Naive thymus-derived CD8-positive, alpha-beta T cell (primary cell): ENCODE results near the gene MAL. TPM values are rescaled to one million over a fixed set of nuclear protein-coding genes. Genes with fewer than 3 reads are reported as not detected.
A peak's percentile ranks its signal among the peaks of the same experiment; 100 is the strongest.

ENCODE experiments used
- ATAC-seq, 2 donors: fragments of 150-1000 bp; cut with Tn5 transposase in 1 of 2; sonication (Bioruptor Pico), chemical (Tn5 transposase) in 1 of 2; 1 replicate in 1 of 2; 2 replicates in 1 of 2; pipeline ENCODE4 v1.10.0; 2021; ENCODE audit warnings: mild to moderate bottlenecking in 2 of 2, moderate library complexity in 2 of 2
- POLR2A ChIA-PET: fragments of 350-600 bp; sonication (Branson Sonifier 250); formaldehyde crosslinking; loops from one replicate; lab custom pipeline; 2021; ENCODE audit warnings: antibody characterized with exemption; lab: Charles Lee
- DNase-seq, 10 donors: peaks; one replicate each; pipeline versions ENCODE4 v3.0.0 to v3.0.0-alpha.2; 2020 to 2022
- H3K27ac Mint-ChIP-seq, 10 donors: one replicate each; pipeline ENCODE4 v1.8.0; 2020 to 2022; ENCODE audit warnings: mild to moderate bottlenecking in 10 of 10, mixed read lengths in 10 of 10, moderate library complexity in 4 of 10, inconsistent platforms in 1 of 10
- H3K27me3 Mint-ChIP-seq, 5 donors: one replicate each; pipeline ENCODE4 v1.8.0; 2021 to 2022; ENCODE audit warnings: mixed read lengths in 5 of 5
- H3K36me3 Mint-ChIP-seq, 3 donors: one replicate each; pipeline ENCODE4 v1.8.0; 2020 to 2022; ENCODE audit warnings: mixed read lengths in 3 of 3, mild to moderate bottlenecking in 2 of 3, inconsistent platforms in 1 of 3
- H3K4me1 Mint-ChIP-seq, 4 donors: one replicate each; pipeline ENCODE4 v1.8.0; 2021 to 2022; ENCODE audit warnings: mixed read lengths in 4 of 4
- H3K4me3 Mint-ChIP-seq, 10 donors: one replicate each; pipeline ENCODE4 v1.8.0; 2020 to 2022; ENCODE audit warnings: mild to moderate bottlenecking in 10 of 10, mixed read lengths in 10 of 10, moderate library complexity in 6 of 10, inconsistent platforms in 1 of 10
- H3K9me3 Mint-ChIP-seq, 9 donors: one replicate each; pipeline ENCODE4 v1.8.0; 2020 to 2022; ENCODE audit warnings: mixed read lengths in 9 of 9, mild to moderate bottlenecking in 3 of 9, inconsistent platforms in 1 of 9, moderate library complexity in 1 of 9
- polyA plus RNA-seq, 3 donors: library from polyadenylated mRNA; unstranded; fragments of 300-500 nt; fragmentation: Illumina TruSeq; gene quantifications; one replicate each; pipeline ENCODE4 v1.2.3, GENCODE V29; 2021
- total RNA-seq, 8 experiments: library from RNA in 2 of 8; stranded (reverse) in 2 of 8; gene quantifications; one replicate each; pipeline ENCODE4 v1.2.3 and lab custom pipeline; 2021 to 2026

MAL gene
- total and polyA plus RNA-seq, 5 experiments from 2014 or later = 116 to 284 (median 158) TPM

DNA sequence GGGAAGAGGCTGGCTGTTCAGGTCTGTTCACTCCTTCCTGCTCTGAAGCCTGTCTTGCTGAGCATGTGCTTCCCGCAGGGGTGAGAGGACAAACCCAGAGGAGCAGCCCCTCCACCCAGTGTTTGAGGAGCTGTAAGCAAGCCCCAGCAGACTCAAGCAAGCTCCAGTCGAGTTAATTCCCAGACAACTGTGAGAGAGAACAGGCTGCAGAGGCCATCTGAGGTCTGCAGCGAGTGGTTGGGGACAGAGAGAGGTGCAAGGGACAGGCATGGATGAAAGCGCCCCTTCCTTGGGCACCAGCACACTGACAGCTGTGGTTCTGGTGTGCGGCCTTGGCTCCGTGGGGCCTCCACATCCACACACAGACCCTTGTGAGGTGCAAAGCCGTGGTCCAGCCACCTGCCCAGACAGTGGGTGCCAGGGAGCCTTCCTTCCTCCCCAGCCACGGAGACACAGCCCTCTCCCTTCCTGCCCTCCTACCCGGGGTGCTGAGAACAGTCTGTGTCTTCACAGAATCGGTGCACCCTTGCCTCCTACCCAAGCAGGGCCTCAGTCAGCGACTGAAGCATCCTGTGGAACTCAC lies 36.2 kb downstream of the MAL start:
- POLR2A ChIA-PET = interaction anchor here (0.7 to 20.2 kb wide), 6 partner anchors 8 to 36 kb away, joined by 3 to 537 read pairs (median 30); partner anchors contain the start of gene MAL
- DNase-seq (no peak), ATAC-seq (peak; percentile 72 to 82)
- Mint-ChIP-seq H3K4me3 (peak overlapping the region in 7 of 10 donors; percentile 6 to 77 (median 49)), H3K9me3 (no peaks in the 10 kb centered on the region), H3K27ac (peak overlapping the region; percentile 40 to 96 (median 80)), H3K36me3 (no peaks in the 10 kb centered on the region), H3K4me1 (peaks cover 24 to 43% (median 37%) of the 10 kb centered on the region in 4 donors), H3K27me3 (no peaks in the 10 kb centered on the region)

DNA sequence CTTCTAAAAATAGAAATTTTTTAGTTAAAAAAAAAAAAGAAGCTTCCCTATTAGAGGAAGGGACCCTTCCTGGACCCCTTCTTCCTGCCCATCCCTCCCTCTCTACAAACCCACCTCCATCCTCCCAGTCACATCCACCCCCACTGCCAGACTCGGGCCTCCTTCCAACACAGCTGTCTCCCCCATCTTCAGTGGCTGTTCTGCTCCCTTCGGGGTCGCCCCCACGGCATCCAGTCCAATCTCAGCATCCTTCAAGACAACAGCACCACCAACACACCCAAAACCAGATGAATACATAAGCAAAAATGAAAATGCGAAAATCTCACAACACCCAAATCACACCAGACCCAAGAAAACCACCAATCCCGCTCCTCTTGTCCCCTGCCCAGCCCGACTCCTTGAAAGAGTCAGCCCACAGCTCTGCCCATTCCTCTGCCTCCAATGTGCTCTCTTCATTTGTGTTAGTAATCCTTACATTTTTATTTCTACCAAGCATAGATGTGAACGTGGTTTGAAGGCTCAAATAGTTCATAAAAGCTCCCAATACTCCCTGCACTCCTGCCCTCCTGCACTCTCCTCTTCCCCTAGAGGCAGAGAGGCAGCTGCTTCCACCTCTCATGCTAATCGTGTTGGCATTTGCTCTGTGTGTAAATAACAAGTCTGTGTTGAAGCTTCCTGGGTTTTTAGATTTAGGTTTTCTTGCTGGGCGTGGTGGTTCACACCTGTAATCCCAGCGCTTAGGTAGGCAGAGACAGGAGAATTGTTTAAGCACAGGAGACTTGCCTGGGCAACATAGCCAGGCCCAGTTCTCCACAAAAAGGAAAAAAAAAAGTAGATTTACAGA lies 37.0 kb downstream of the MAL start:
- Mint-ChIP-seq H3K4me3 (peak overlapping the region; percentile 20 to 77 (median 59)), H3K27me3 (no peaks in the 10 kb centered on the region), H3K36me3 (no peaks in the 10 kb centered on the region), H3K9me3 (no peaks in the 10 kb centered on the region), H3K27ac (peak overlapping the region; percentile 66 to 96 (median 84)), H3K4me1 (peaks cover 24 to 40% (median 32%) of the 10 kb centered on the region in 4 donors)
- POLR2A ChIA-PET = interaction anchor here (0.8 to 20.2 kb wide), 7 partner anchors 9 to 40 kb away, joined by 3 to 537 read pairs (median 7); partner anchors contain the start of gene MAL
- DNase-seq (no peak), ATAC-seq (peak; percentile 42 to 50)

DNA sequence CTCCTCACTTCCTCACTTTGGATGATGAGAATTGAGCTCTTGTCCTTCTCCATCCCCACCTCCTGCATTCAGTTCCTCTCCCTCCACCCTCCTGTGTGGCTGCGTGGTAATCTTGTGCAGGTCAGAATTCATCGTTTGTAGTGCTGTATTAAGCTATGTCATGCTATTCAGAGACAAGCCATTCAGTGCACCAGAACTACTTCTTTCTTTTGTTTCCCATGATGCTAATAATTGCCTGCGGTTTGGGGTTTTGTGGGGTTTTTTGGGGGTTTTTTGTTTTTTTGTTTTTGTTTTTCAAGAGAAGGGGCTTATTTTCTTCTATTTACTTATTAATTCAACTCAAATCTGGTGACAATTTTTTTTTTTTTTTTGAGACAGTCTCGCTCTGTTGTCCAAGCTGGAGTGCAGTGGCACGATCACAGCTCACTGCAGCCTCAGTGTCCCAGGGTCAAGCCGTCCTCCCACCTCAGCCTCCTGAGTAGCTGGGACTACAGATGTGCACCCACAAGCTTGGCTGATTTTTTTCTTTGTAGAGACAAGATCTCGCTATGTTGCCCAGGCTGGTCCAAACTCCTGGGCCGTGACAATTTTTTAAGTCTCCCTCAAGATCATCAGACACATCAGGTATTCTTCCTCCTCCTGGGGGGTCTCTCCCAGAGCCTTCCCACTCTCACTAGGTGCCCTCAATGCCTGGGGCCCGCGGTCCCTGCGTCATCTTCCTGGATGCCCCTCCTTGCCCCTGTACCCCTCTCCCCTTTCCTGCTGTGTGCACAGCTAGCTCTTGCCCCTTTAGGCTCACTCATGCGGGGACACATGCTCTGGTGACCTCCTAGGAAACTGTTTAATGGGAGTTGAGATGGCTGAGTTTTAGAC lies 37.8 kb downstream of the MAL start:
- POLR2A ChIA-PET = interaction anchor here (1.6 to 20.2 kb wide), 6 partner anchors 9 to 41 kb away, joined by 4 to 537 read pairs (median 30); partner anchors contain the start of gene MAL
- peaks cover 0 to under 1% (median 0%) of the 10 kb centered on the region in 9 donors for H3K9me3 Mint-ChIP-seq
- ATAC-seq = no peak

GRCh38 chr2:95068256-95068655 lies 42.7 kb downstream of the MAL start:
- H3K4me3 Mint-ChIP-seq = no peak overlapping the region
- H3K4me1 Mint-ChIP-seq = peaks cover 14 to 26% (median 22%) of the 10 kb centered on the region in 4 donors
- no peak for DNase-seq

More for the DNA sequence above, 37.8 kb downstream of the MAL start:
- peak overlapping the region in 8 of 10 donors; percentile 15 to 76 (median 52) for H3K4me3 Mint-ChIP-seq
- peak overlapping the region in 9 of 10 donors; percentile 31 to 96 (median 75) for H3K27ac Mint-ChIP-seq
- H3K27me3 Mint-ChIP-seq = no peaks in the 10 kb centered on the region
- peaks cover 0 to 2% (median 0%) of the 10 kb centered on the region in 3 donors for H3K36me3 Mint-ChIP-seq
- no peak for DNase-seq
- peaks cover 22 to 36% (median 31%) of the 10 kb centered on the region in 4 donors for H3K4me1 Mint-ChIP-seq

DNA sequence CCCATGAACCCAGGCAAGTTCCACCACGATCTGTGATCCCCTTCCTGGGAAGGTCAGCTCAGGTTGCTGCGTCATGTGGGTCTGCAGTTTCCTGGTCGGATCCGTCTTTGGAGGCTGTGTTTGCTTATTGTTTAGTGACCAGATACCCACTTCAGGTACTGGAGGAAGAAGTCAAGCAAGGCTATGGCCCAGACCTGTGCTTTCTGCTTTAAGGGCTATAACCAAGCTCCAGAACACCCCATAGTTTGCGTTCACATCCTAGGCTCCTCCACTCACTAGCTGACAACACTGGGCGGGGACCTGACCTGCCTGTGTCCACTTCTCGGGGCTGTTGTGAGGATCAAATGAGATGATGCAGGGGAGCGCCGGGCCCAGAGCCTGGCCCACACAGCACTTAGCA lies 44.0 kb downstream of the MAL start:
- H3K4me1 Mint-ChIP-seq = peaks cover 9 to 29% (median 25%) of the 10 kb centered on the region in 4 donors
- peaks cover 0 to 2% (median 0%) of the 10 kb centered on the region in 3 donors for H3K36me3 Mint-ChIP-seq
- H3K9me3 Mint-ChIP-seq = peaks cover 0 to 7% (median 0%) of the 10 kb centered on the region in 9 donors
- no peaks in the 10 kb centered on the region for H3K27me3 Mint-ChIP-seq
- POLR2A ChIA-PET = interaction anchor here (1.0 to 2.5 kb wide), 2 partner anchors 8 to 16 kb away, joined by 3 to 8 read pairs; no protein-coding TSS in a partner anchor
- peak overlapping the region in 2 of 10 donors; percentile 37 to 48 for H3K27ac Mint-ChIP-seq
- ATAC-seq = no peak
- H3K4me3 Mint-ChIP-seq = no peak overlapping the region
- no peak for DNase-seq

More at GRCh38 chr2:95068256-95068655, 42.7 kb downstream of the MAL start:
- POLR2A ChIA-PET = interaction anchor here (0.9 to 2.5 kb wide), 6 partner anchors 9 to 42 kb away, joined by 3 to 8 read pairs (median 4); partner anchors contain the start of gene MAL
- Mint-ChIP-seq H3K36me3 (peaks cover 0 to 2% (median 0%) of the 10 kb centered on the region in 3 donors), H3K27me3 (no peaks in the 10 kb centered on the region), H3K9me3 (peaks cover 0 to 7% (median 0%) of the 10 kb centered on the region in 9 donors), H3K27ac (peak overlapping the region in 1 of 10 donors; percentile 40)
- ATAC-seq = no peak

DNA sequence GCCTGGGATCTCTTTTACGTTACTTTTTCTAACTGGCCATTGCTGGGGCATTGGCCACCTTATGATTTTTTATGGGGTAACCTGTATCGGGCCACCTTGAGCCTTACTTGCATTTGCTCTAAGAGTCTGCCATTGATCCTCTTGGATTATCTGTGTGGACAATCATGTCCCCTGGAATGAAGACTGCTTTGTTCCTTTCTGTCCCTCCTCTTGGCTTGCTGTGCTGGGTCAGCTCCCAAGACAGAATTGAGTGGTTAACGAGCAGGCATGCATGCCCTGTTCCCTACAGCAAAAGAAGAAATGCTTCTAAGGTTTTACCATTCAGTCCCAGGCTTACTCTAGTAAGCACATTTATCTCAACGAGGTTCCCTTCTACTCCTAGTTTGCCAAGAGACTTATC lies 46.3 kb downstream of the MAL start:
- DNase-seq (no peak), ATAC-seq (no peak)
- Mint-ChIP-seq H3K4me3 (no peak overlapping the region), H3K9me3 (peaks cover 0 to 7% (median 0%) of the 10 kb centered on the region in 9 donors), H3K36me3 (peaks cover 0 to 2% (median 0%) of the 10 kb centered on the region in 3 donors), H3K4me1 (peaks cover 25 to 53% (median 48%) of the 10 kb centered on the region in 4 donors), H3K27ac (peak overlapping the region; percentile 17 to 99 (median 92)), H3K27me3 (no peaks in the 10 kb centered on the region)
- POLR2A ChIA-PET = interaction anchor here (0.9 to 15.4 kb wide), 3 partner anchors 15 to 50 kb away, joined by 3 to 944 read pairs (median 537); partner anchors contain the start of genes MAL and MRPS5

DNA sequence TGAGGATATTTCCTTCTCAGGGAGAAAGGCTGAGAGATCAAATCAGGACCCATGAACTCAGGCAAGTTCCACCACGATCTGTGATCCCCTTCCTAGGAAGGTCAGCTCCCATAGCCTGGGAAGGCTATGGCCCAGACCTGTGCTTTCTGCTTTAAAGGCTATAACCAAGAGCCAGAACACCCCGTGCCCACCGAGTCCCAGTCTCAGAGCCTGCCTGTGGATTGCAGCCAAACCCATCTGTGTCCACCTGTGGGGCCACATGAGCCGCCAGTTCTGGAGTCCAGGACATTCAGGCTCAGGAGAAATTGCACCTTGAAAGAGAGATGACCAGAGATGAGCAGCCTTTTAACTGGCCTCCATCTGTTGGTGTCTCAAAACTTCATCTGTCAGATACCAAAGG lies 46.9 kb downstream of the MAL start:
- POLR2A ChIA-PET = interaction anchor here (0.9 to 15.4 kb wide), 3 partner anchors 16 to 49 kb away, joined by 3 to 944 read pairs (median 537); partner anchors contain the start of genes MAL and MRPS5
- no peak for DNase-seq
- Mint-ChIP-seq H3K27me3 (no peaks in the 10 kb centered on the region), H3K27ac (peak overlapping the region; percentile 67 to 99 (median 94)), H3K4me3 (peak overlapping the region in 3 of 10 donors; percentile 7 to 55 (median 54)), H3K4me1 (peaks cover 27 to 56% (median 54%) of the 10 kb centered on the region in 4 donors), H3K9me3 (peaks cover 0 to 7% (median 0%) of the 10 kb centered on the region in 9 donors), H3K36me3 (peaks cover 0 to 2% (median 0%) of the 10 kb centered on the region in 3 donors)
- ATAC-seq = no peak

DNA sequence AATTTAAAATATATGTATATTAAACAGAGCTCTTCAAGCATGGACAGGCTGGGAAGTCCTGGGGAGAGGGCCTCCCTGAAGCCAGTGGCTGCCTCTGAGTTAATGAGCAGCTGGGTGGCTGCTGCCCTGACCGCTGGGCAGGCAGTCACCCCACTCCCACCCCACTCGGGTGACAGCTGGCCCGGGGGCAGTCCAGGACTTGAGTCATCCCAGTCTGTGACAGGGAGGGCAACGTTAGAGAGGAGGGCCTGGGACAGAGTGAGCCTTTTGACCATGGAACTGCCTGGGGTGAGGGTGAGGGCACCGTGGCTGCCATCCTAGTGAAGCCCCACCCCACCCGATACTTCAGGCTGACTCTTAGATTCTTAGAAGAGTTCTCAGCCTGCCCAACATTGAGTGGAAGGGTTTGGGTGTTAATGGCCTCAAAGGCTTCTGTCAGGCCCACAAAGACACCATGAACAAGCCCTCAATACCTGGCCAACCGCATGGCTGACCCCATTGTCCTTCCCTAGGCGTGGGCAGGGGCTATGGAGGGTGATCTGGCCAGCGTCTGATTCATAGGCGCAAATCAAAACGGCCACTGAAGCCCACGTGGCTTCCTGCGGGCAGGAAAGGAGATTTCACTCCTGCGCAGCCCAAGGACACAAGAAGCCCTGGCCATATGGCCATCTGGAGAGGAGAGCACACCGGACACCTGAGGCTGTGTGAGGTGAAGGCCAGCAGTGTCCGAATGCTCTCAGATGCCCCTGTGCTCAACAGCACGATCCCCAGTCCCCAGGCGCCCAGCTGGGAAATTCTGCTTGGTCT lies 48.6 kb downstream of the MAL start:
- no peak for ATAC-seq
- peaks cover 38 to 72% (median 66%) of the 10 kb centered on the region in 4 donors for H3K4me1 Mint-ChIP-seq
- DNase-seq = no peak
- no peaks in the 10 kb centered on the region for H3K27me3 Mint-ChIP-seq
- H3K9me3 Mint-ChIP-seq = peaks cover 0 to 7% (median 0%) of the 10 kb centered on the region in 9 donors
- H3K36me3 Mint-ChIP-seq = no peaks in the 10 kb centered on the region
- POLR2A ChIA-PET = interaction anchor here (0.6 to 15.4 kb wide), 8 partner anchors 17 to 85 kb away, joined by 3 to 944 read pairs (median 23); partner anchors contain the start of genes MAL, MRPS5 and ZNF514
- peak overlapping the region in 9 of 10 donors; percentile 80 to 91 (median 88) for H3K4me3 Mint-ChIP-seq
- H3K27ac Mint-ChIP-seq = peak overlapping the region; percentile 84 to 99 (median 96)

- peaks cover 38 to 79% (median 73%) of the 10 kb centered on the region in 4 donors for H3K4me1 Mint-ChIP-seq
- peak overlapping the region; percentile 80 to 91 (median 88) for H3K4me3 Mint-ChIP-seq
- ATAC-seq (peak; percentile 71 to 73), DNase-seq (peak; percentile 36 to 89 (median 71))
- no peaks in the 10 kb centered on the region for H3K27me3 Mint-ChIP-seq
- H3K9me3 Mint-ChIP-seq = peaks cover 0 to 7% (median 0%) of the 10 kb centered on the region in 9 donors
- POLR2A ChIA-PET = interaction anchor here (0.5 to 15.4 kb wide), 10 partner anchors 18 to 90 kb away, joined by 3 to 944 read pairs (median 18); partner anchors contain the start of genes MAL, MRPS5, ZNF2 and ZNF514
- peak overlapping the region; percentile 84 to 99 (median 96) for H3K27ac Mint-ChIP-seq
- H3K36me3 Mint-ChIP-seq = no peaks in the 10 kb centered on the region
Observed at GRCh38 chr2:95074663-95075439, 49.3 kb downstream of the MAL start.
